Measurements from ENCODE around the gene TRPV3.
"Not testable (repeated sequence)": the region's sequence is repeated elsewhere in the genome, so short reads cannot be mapped to it uniquely, and the experiment has no call there.

Gene TRPV3

GRCh38 chr17:3557768-3558583 lies at the start of gene TRPV3:
TSS of gene TRPV3 (minus strand) at chr17:3557812. CDS start at chr17:3554850, 2,962 bp downstream.
- no peak for DNase-seq

GRCh38 chr17:3603870-3604259 lies 46.3 kb upstream of the TRPV3 start:
- no peak for DNase-seq

GRCh38 chr17:3603119-3603869 lies 45.7 kb upstream of the TRPV3 start:
- DNase-seq = no peak

- no peak for DNase-seq
Observed at GRCh38 chr17:3602499-3602898, 44.9 kb upstream of the TRPV3 start.

- no peak for DNase-seq
Observed at GRCh38 chr17:3600529-3601205, 43.1 kb upstream of the TRPV3 start.

DNA sequence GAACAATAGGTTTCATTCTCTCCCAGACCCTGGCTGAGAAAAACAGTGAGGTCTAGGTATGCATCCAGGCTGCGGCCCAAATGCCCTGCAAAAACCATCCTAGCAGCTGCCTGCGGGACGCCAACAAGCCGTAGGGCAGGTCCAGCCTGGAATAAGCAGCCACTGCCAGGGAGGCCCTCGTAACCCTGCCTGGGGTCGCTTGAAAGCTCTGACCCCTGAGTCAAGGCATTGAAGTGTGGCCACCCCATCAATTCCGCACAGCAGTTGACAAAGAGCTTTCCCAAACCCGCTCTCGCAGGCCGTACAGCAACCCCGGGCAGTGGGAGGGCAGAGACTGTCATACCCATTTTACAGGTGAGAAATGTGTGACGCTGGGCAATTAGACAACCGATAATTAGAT lies 40.5 kb upstream of the TRPV3 start:
- no peak for DNase-seq

GRCh38 chr17:3596804-3597464 lies 39.3 kb upstream of the TRPV3 start:
- DNase-seq = no peak

- no peak for DNase-seq
Observed at GRCh38 chr17:3594976-3595375, 37.4 kb upstream of the TRPV3 start.

GRCh38 chr17:3594051-3594800 lies 36.6 kb upstream of the TRPV3 start:
- no peak for DNase-seq

DNA sequence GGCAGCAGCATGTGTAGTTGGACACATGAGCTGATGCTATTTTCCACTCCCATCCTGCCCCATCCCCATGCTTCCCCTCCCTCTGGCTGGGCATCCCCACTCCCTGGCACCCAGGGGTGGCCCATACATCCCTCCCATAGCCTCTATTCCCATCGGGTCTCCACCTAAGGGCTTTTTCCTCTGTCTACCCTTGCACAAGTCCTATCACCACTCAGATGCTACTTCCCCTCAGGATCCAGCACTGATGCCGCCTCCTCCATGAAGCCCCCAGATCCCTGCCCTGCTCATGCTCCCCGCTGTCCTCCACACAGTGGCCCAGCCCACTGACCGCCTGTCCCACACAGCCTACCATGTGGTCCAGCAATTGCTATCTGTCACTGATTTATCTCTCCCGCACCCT lies 35.8 kb upstream of the TRPV3 start:
- no peak for DNase-seq

DNA sequence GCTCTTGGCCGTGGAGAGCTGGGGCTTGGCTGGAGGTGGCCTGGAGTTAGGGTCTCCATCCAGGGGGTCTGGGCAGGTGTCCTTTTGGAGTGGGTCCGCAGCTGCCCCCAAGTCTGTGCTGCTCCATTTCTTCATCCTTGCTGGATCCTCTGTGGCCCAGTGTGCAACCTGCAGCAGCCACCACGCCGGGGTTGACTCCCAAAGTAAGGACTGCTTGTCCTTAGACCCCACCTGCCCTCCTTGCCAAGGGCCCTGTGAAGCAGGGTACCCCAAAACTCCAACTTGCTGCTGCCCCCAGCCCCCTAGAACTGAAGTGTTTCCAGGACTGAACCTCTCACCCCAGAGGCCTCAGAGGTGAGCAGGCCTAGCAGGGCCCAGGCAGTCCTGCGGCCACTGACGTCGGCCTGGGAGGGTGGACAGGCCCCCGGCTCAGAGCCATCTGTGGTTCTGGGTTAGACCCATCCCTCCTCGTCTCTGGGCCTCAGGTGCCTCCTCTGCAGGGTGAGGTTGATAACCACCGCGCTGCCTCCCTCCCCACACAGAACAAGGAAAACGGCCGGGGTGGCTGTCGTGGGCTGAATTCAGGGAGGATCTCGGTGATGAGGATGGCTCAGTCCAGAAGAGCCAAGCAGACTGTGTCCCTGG lies 34.7 kb upstream of the TRPV3 start:
- no peak for DNase-seq

- DNase-seq = no peak
Observed at GRCh38 chr17:3590768-3591167, 33.2 kb upstream of the TRPV3 start.

GRCh38 chr17:3590231-3590630 lies 32.6 kb upstream of the TRPV3 start:
- DNase-seq = no peak

- DNase-seq = no peak
Observed at GRCh38 chr17:3589784-3590183, 32.2 kb upstream of the TRPV3 start.

GRCh38 chr17:3585826-3586225 lies 28.2 kb upstream of the TRPV3 start:
- DNase-seq = no peak

DNA sequence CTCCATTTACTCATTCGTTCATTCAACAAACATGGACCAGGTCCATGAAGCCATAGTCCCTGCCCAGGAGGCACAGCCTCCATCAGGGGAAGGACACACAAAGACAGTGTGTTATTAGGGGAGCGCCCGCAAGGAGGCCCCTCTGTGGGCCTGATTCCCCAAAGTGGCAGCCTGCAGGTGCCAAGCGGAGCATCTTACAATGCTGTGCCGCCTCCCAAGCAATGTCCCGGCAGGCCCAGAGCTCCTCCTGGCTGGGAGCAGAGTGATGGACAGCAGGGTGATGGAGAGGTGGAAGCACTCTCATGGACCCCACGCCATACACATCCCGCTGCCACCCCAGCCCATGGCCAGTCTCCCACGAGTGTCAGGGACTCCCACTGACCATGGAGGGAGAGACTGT lies 25.8 kb upstream of the TRPV3 start:
- no peak for DNase-seq

DNA sequence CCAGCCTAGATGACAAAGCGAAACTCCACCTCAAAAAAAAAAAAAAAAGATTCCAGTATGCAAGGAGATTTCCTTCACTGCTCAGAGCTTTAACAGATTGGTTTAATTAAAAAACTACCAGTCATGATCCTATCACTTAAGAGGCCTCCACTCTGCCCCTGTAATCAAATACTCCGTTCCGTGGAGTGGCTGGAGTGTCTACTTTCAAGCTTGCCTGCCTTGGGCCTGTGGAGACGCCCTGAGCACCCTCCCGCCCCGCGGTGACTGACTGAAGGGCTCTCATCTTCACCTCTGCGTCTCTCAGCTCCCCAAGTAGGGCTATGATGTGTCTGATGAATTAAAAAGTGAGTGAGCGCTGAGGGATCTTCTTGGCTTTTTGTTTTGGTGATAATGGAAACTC lies 25.3 kb upstream of the TRPV3 start:
- DNase-seq = no peak

GRCh38 chr17:3578667-3579066 lies 21.1 kb upstream of the TRPV3 start:
- not testable (repeated sequence) for DNase-seq

DNA sequence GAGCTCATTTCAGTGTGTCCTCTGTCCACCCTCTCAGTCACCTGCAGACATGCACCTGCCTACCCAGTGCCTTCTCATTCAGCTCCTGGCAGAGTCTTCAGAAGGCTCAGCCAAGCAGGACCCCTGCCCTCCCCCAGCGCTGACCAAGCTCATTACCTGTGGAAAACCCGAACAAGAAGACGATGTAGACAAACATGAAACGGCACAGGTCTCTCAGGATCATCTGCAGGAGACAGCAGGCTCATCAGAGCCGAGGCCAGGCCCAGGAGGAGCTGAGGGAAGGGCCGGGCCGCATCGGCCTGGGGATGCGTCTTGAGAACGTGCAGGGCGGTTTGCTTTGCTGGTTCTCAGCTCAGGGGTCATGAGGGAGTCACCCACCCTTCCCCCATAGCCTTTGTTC lies 19.4 kb upstream of the TRPV3 start:
- DNase-seq = no peak

GRCh38 chr17:3575511-3575910 lies 17.9 kb upstream of the TRPV3 start:
- DNase-seq = no peak

DNA sequence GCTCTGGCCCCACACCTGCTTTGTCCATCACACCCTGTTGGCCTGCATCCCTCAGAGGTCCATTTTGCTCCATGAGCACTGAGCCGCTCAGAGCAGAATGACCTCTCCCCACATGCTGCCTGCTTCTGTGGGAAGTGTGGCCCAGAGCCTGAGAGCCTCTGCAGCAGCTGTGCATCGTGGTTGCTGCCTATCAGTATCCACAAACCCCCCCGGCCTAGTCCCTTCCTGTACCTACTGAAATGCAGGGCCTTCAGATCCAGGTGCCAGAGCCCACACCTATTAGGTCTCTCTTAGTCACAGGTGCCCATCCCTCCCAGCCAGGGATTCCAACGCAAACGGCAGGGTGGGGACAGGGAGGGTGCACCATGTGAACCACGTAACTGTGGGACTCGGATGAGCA lies 16.6 kb upstream of the TRPV3 start:
- no peak for DNase-seq
